HG02884 (cell line): Measurements from ENCODE around the gene CCDC157.
"Not testable (repeated sequence)": the region's sequence is repeated elsewhere in the genome, so short reads cannot be mapped to it uniquely, and the experiment has no call there.

ENCODE experiments used
- ATAC-seq: cut with Tn5 transposase; IDR thresholded peaks from one replicate; pipeline ENCODE4 v1.9.1; 2021; ENCODE audit warnings: mild to moderate bottlenecking, moderate library complexity; ENCODE audit not compliant: unreplicated experiment

Gene CCDC157

GRCh38 chr22:30386960-30387827, 30.4 kb downstream of the CCDC157 start, which contains the start of gene RNF215:
Gene RNF215, minus strand, starts transcription at chr22:30387411. Its CDS starts 98 bp downstream, at chr22:30387313.
- ATAC-seq, result peak; percentile 63

- ATAC-seq, result no peak
Observed at GRCh38 chr22:30390974-30391691, 34.3 kb downstream of the CCDC157 start.

GRCh38 chr22:30392661-30393321, 36.0 kb downstream of the CCDC157 start:
- ATAC-seq, result no peak

- ATAC-seq, result no peak
Observed at GRCh38 chr22:30393322-30393680, 36.5 kb downstream of the CCDC157 start.

- ATAC-seq, result no peak
Observed at GRCh38 chr22:30393885-30394284, 37.1 kb downstream of the CCDC157 start.

- no peak for ATAC-seq
Observed at GRCh38 chr22:30396871-30397655, 40.3 kb downstream of the CCDC157 start, which contains the start of gene SEC14L2. Gene SEC14L2, plus strand, starts transcription at chr22:30397018. Its CDS starts 99 bp downstream, at chr22:30397117.

- ATAC-seq, result no peak
Observed at GRCh38 chr22:30397656-30398635, 41.1 kb downstream of the CCDC157 start.

GRCh38 chr22:30398685-30399680, 42.2 kb downstream of the CCDC157 start:
- no peak for ATAC-seq

GRCh38 chr22:30399718-30400117, 42.9 kb downstream of the CCDC157 start:
- no peak for ATAC-seq

GRCh38 chr22:30400159-30400558, 43.4 kb downstream of the CCDC157 start:
- no peak for ATAC-seq

- not testable (repeated sequence) for ATAC-seq
Observed at GRCh38 chr22:30401024-30401423, 44.2 kb downstream of the CCDC157 start.

- no peak for ATAC-seq
Observed at GRCh38 chr22:30402028-30402765, 45.4 kb downstream of the CCDC157 start.

GRCh38 chr22:30402766-30403104, 45.9 kb downstream of the CCDC157 start:
- ATAC-seq, result not testable (repeated sequence)

- no peak for ATAC-seq
Observed at GRCh38 chr22:30404307-30404706, 47.5 kb downstream of the CCDC157 start.

- ATAC-seq, result no peak
Observed at GRCh38 chr22:30405731-30406130, 48.9 kb downstream of the CCDC157 start.

- no peak for ATAC-seq
Observed at GRCh38 chr22:30406400-30406799, 49.6 kb downstream of the CCDC157 start.

GRCh38 chr22:30408388-30409102, 51.7 kb downstream of the CCDC157 start:
- ATAC-seq, result no peak
